ENCODE results near the gene FNDC7.

- TF ChIP-seq CTCF (IDR thresholded peaks at IDR 0.05) (no peak), REST (IDR thresholded peaks at IDR 0.05; ENCODE audit: insufficient read depth in 1 of 2, low read depth in 2 of 2, low read length in 1 of 2) (no peak), TCF7L2 (IDR thresholded peaks at IDR 0.05; ENCODE audit: low read depth, low read length) (no peak)
Observed at GRCh38 chr1:108791790-108792189, 79.1 kb downstream of the FNDC7 start.
